H9 (cell line): ENCODE data around the gene SNX21. TPM values are rescaled to one million over a fixed set of nuclear protein-coding genes. Genes with fewer than 3 reads are reported as not detected.

Experiments used
- DNase-seq: peaks from one replicate; pipeline ENCODE4 v3.0.0-alpha.2; 2017
- H2AFZ ChIP-seq: one replicate; pipeline ENCODE4 v1.6.1; 2013; ENCODE audit warnings: mild to moderate bottlenecking, low read length, control low read depth, moderate library complexity
- H2AK5ac ChIP-seq: 2 replicates; pipeline ENCODE4 v1.6.1; 2013; ENCODE audit warnings: low read length, control low read depth, mixed read lengths; ENCODE audit not compliant: insufficient read length
- H2BK120ac ChIP-seq: one replicate; pipeline ENCODE4 v1.6.1; 2013; ENCODE audit warnings: low read depth, mild to moderate bottlenecking, low read length, control low read depth, inconsistent platforms; ENCODE audit not compliant: poor library complexity, severe bottlenecking
- H2BK12ac ChIP-seq: 2 replicates; pipeline ENCODE4 v1.6.1; 2013; ENCODE audit warnings: low read length, control low read depth, mixed read lengths, low read depth; ENCODE audit not compliant: insufficient read length
- H2BK15ac ChIP-seq: 2 replicates; pipeline ENCODE4 v1.6.1; 2013; ENCODE audit warnings: low read depth, low read length, control low read depth
- H2BK20ac ChIP-seq: one replicate; pipeline ENCODE4 v1.6.1; 2013; ENCODE audit warnings: low read depth, mild to moderate bottlenecking, low read length, control low read depth, inconsistent platforms; ENCODE audit not compliant: poor library complexity, severe bottlenecking
- H2BK5ac ChIP-seq: 2 replicates; pipeline ENCODE4 v1.6.1; 2013; ENCODE audit warnings: low read length, control low read depth, mixed read lengths; ENCODE audit not compliant: insufficient read length
- H3K14ac ChIP-seq: 2 replicates; pipeline ENCODE4 v1.6.1; 2013; ENCODE audit warnings: low read length, control low read depth; ENCODE audit not compliant: insufficient read depth
- H3K18ac ChIP-seq: 2 replicates; pipeline ENCODE4 v1.6.1; 2013; ENCODE audit warnings: low read depth, mild to moderate bottlenecking, mixed read lengths, low read length, control low read depth; ENCODE audit not compliant: insufficient read length
- H3K23ac ChIP-seq: 2 replicates; pipeline ENCODE4 v1.6.1; 2013; ENCODE audit warnings: low read length, control low read depth, mixed read lengths, low read depth; ENCODE audit not compliant: insufficient read length
- H3K23me2 ChIP-seq: 2 replicates; pipeline ENCODE4 v1.6.1; 2013; ENCODE audit warnings: low read depth, mild to moderate bottlenecking, mixed read lengths, low read length, control low read depth; ENCODE audit not compliant: insufficient read length, poor library complexity, severe bottlenecking
- H3K27ac ChIP-seq: 2 replicates; pipeline ENCODE4 v1.5.1; 2013; ENCODE audit warnings: low read length, control low read depth, mixed read lengths, low read depth; ENCODE audit not compliant: insufficient read length
- H3K27me3 ChIP-seq: 2 replicates; pipeline ENCODE4 v1.6.1; 2013; ENCODE audit warnings: low read length, control low read depth, inconsistent platforms; ENCODE audit not compliant: insufficient read depth
- H3K4ac ChIP-seq: 2 replicates; pipeline ENCODE4 v1.6.1; 2013; ENCODE audit warnings: low read depth, mild to moderate bottlenecking, control low read depth, inconsistent platforms, low read length, moderate library complexity
- H3K4me1 ChIP-seq: 2 replicates; pipeline ENCODE4 v1.6.1; 2013; ENCODE audit warnings: low read length, control low read depth, inconsistent platforms; ENCODE audit not compliant: insufficient read depth
- H3K4me2 ChIP-seq: 2 replicates; pipeline ENCODE4 v1.6.1; 2013; ENCODE audit warnings: low read length, control low read depth, mixed read lengths; ENCODE audit not compliant: insufficient read length, insufficient read depth
- H3K56ac ChIP-seq: 2 replicates; pipeline ENCODE4 v1.6.1; 2013; ENCODE audit warnings: low read depth, mild to moderate bottlenecking, mixed read lengths, low read length, control low read depth; ENCODE audit not compliant: insufficient read length
- H3K79me1 ChIP-seq: 2 replicates; pipeline ENCODE4 v1.6.1; 2013; ENCODE audit warnings: low read depth, mild to moderate bottlenecking, moderate library complexity, low read length, control low read depth, inconsistent platforms; ENCODE audit not compliant: insufficient read depth, poor library complexity, severe bottlenecking
- H3K79me2 ChIP-seq: 2 replicates; pipeline ENCODE4 v1.6.1; 2013; ENCODE audit warnings: low read length, control low read depth, inconsistent platforms; ENCODE audit not compliant: insufficient read depth
- H3K9ac ChIP-seq: 2 replicates; pipeline ENCODE4 v1.6.1; 2013; ENCODE audit warnings: low read length, control low read depth, mixed read lengths; ENCODE audit not compliant: insufficient read length; ENCODE audit errors: extremely low read depth
- H3K9me3 ChIP-seq: one replicate; pipeline ENCODE4 v1.6.1; 2013; ENCODE audit warnings: low read depth, low read length, inconsistent platforms; ENCODE audit not compliant: control insufficient read depth
- H3T11ph ChIP-seq: one replicate; pipeline ENCODE4 v1.6.1; 2013; ENCODE audit warnings: mild to moderate bottlenecking, low read length, control low read depth, inconsistent platforms
- H4K20me1 ChIP-seq: one replicate; pipeline ENCODE4 v1.6.1; 2013; ENCODE audit not compliant: control insufficient read depth, insufficient read length, insufficient read depth
- H4K5ac ChIP-seq: 2 replicates; pipeline ENCODE4 v1.6.1; 2013; ENCODE audit warnings: low read depth, mild to moderate bottlenecking, mixed read lengths, low read length, control low read depth; ENCODE audit not compliant: insufficient read length
- H4K8ac ChIP-seq: replicated peaks from 2 replicates; pipeline ENCODE4 v1.6.1; 2013; ENCODE audit warnings: low read length, control low read depth, mixed read lengths, low read depth; ENCODE audit not compliant: insufficient read length
- H4K91ac ChIP-seq: 2 replicates; pipeline ENCODE4 v1.6.1; 2013; ENCODE audit warnings: low read depth, mild to moderate bottlenecking, moderate library complexity, mixed read lengths, low read length, control low read depth; ENCODE audit not compliant: insufficient read length
- H3K27ac Mint-ChIP-seq, 3 experiments: 2 replicates in 2 of 3; 3 replicates in 1 of 3; pipeline ENCODE4 v1.8.0; 2020 to 2021; ENCODE audit warnings: mixed read lengths in 3 of 3, mild to moderate bottlenecking in 1 of 3, moderate library complexity in 1 of 3
- H3K27me3 Mint-ChIP-seq: 2 replicates; pipeline ENCODE4 v1.8.0; 2021; ENCODE audit warnings: low read depth, mild to moderate bottlenecking, moderate library complexity, mixed read lengths
- H3K36me3 Mint-ChIP-seq, 3 experiments: 2 replicates in 2 of 3; 3 replicates in 1 of 3; pipeline ENCODE4 v1.8.0; 2020 to 2021; ENCODE audit warnings: low read depth in 3 of 3, mixed read lengths in 3 of 3; ENCODE audit not compliant: insufficient read depth in 1 of 3
- H3K4me1 Mint-ChIP-seq, 2 experiments: 2 replicates each; pipeline ENCODE4 v1.8.0; 2020; ENCODE audit warnings: mixed read lengths in 2 of 2
- H3K4me3 Mint-ChIP-seq, 2 experiments: 2 replicates in 1 of 2; 3 replicates in 1 of 2; pipeline ENCODE4 v1.8.0; 2020 to 2021; ENCODE audit warnings: mild to moderate bottlenecking in 2 of 2, mixed read lengths in 2 of 2, moderate library complexity in 1 of 2
- H3K9me3 Mint-ChIP-seq, 2 experiments: 2 replicates in 1 of 2; 3 replicates in 1 of 2; pipeline ENCODE4 v1.8.0; 2020; ENCODE audit warnings: mild to moderate bottlenecking in 2 of 2, mixed read lengths in 2 of 2, moderate library complexity in 1 of 2
- CTCF ChIP-seq: fragments of 200-600 bp; sonication (generic); conservative IDR thresholded peaks from 3 replicates; pipeline ENCODE4 v1.8.0; 2021; ENCODE audit warnings: antibody characterized with exemption, mild to moderate bottlenecking
- WGBS: extraction: QIAGEN DNeasy Blood & Tissue Kit; methylation state at CpG from one replicate; pipeline ENCODE4 v1.1.7; 2013; ENCODE audit warnings: missing lambda C conversion rate, low lambda C conversion rate, mixed read lengths; ENCODE audit not compliant: insufficient read length; ENCODE audit errors: extremely low coverage; 5-methylcytosine and 5-hydroxymethylcytosine counted together
- total RNA-seq: library from RNA; stranded (reverse); gene quantifications from 2 replicates; pipeline ENCODE4 v1.2.1, GENCODE V29; 2021

SNX21 gene
- total RNA-seq, 1 experiment from 2014 or later: 20.5 TPM

GRCh38 chr20:45890077-45890984 lies 56.7 kb downstream of the SNX21 start:
- peak overlapping the region; percentile 60 for H3K4ac ChIP-seq
- no peak overlapping the region for H4K8ac ChIP-seq
- H3K9me3 Mint-ChIP-seq: no peaks in the 10 kb centered on the region; a peak in 1 of 5 replicates
- peak; percentile 87 for TF ChIP-seq CTCF
- no peak overlapping the region for H3K23ac ChIP-seq
- no peak overlapping the region for H2AFZ ChIP-seq
- H2BK5ac ChIP-seq: no peak overlapping the region
- H3K27ac ChIP-seq: no peak overlapping the region
- no peak overlapping the region for H2BK20ac ChIP-seq
- peak overlapping the region; percentile 41 for H3K9ac ChIP-seq
- no peaks in the 10 kb centered on the region for H3K4me1 ChIP-seq
- H3K4me3 Mint-ChIP-seq: peak overlapping the region; percentile 85 to 92
- peak overlapping the region; percentile 93 for H3K14ac ChIP-seq
- peak overlapping the region; percentile 71 for H3K18ac ChIP-seq
- no peaks in the 10 kb centered on the region for H3K27me3 ChIP-seq
- H3K79me1 ChIP-seq: no peaks in the 10 kb centered on the region
- no peak overlapping the region for H3K56ac ChIP-seq
- no peak overlapping the region for H3T11ph ChIP-seq
- H3K4me1 Mint-ChIP-seq: peaks cover 5 to 14% of the 10 kb centered on the region in 2 experiments; a peak in 3 of 4 replicates
- H2BK15ac ChIP-seq: no peak overlapping the region
- peaks cover 11 to 32% (median 19%) of the 10 kb centered on the region in 3 experiments for H3K36me3 Mint-ChIP-seq
- H3K4me2 ChIP-seq: peak overlapping the region; percentile 26
- DNase-seq: peak; percentile 90
- H2AK5ac ChIP-seq: no peak overlapping the region
- H3K27ac Mint-ChIP-seq: peak overlapping the region in 2 of 3 experiments; percentile 65 to 77; a peak in 2 of 7 replicates
- H2BK120ac ChIP-seq: no peak overlapping the region
- H3K27me3 Mint-ChIP-seq: no peaks in the 10 kb centered on the region
- no peaks in the 10 kb centered on the region for H3K79me2 ChIP-seq
- H4K20me1 ChIP-seq: no peaks in the 10 kb centered on the region
- H4K5ac ChIP-seq: no peak overlapping the region
- peaks cover 13% of the 10 kb centered on the region for H3K23me2 ChIP-seq
- H2BK12ac ChIP-seq: no peak overlapping the region
- no CpG with 5 or more reads among the region's 79 CpGs for WGBS
- H4K91ac ChIP-seq: peak overlapping the region; percentile 24
- H3K9me3 ChIP-seq: no peaks in the 10 kb centered on the region
